ENCODE data around the gene NOXA1. TPM values are rescaled to one million over a fixed set of nuclear protein-coding genes. Genes with fewer than 3 reads are reported as not detected.

NOXA1 gene
- total and polyA plus RNA-seq, 2 of the 8 experiments (the other 6 are each of a cell fraction or from before 2014, with no cell fraction given): 0.34 to 0.91 TPM

GRCh38 chr9:137409515-137409914 lies 13.7 kb upstream of the NOXA1 start:
- Histone ChIP-seq H3K9ac (replicated peaks in 1 of 4; ENCODE audit: extremely low read depth in 1 of 4, low read depth in 3 of 4, low read length in 3 of 4) (no peak overlapping the region), H3K36me3 (ENCODE audit: control insufficient read depth in 2 of 4, insufficient read depth in 4 of 4, low read length in 3 of 4) (no peaks in the 10 kb centered on the region), H2AK5ac (ENCODE audit: low read depth, low read length) (no peak overlapping the region), H2BK12ac (ENCODE audit: low read depth, low read length) (no peak overlapping the region), H4K20me1 (replicated peaks in 1 of 2; ENCODE audit: control insufficient read depth in 1 of 2, insufficient read depth in 2 of 2, low read length in 2 of 2) (peaks cover 3 to 4% of the 10 kb centered on the region in 2 experiments), H4K8ac (ENCODE audit: extremely low read depth, insufficient read depth, low read length) (no peak overlapping the region), H4K91ac (replicated peaks; ENCODE audit: insufficient read length, low read length) (no peak overlapping the region), H3K27me3 (replicated peaks in 1 of 4; ENCODE audit: control insufficient read depth in 3 of 4, extremely low read depth in 1 of 4, insufficient read depth in 3 of 4, low read length in 3 of 4) (peaks cover 0 to 3% (median under 1%) of the 10 kb centered on the region in 4 experiments; a peak in 2 of 7 replicates), H4K5ac (ENCODE audit: insufficient read length, low read depth, low read length) (no peak overlapping the region), H3K4me3 (ENCODE audit: extremely low read depth in 1 of 4, insufficient read depth in 2 of 4, low read depth in 3 of 4, low read length in 4 of 4) (no peak overlapping the region), H3K23ac (ENCODE audit: insufficient read length) (no peak overlapping the region), H3K27ac (ENCODE audit: low read depth, low read length) (no peak overlapping the region), H3K23me2 (ENCODE audit: low read depth, low read length) (peaks cover 6% of the 10 kb centered on the region; the same call in 1 of the 2 replicates), H3K14ac (ENCODE audit: insufficient read length) (no peak overlapping the region), H3K4me1 (replicated peaks in 1 of 4; ENCODE audit: control insufficient read depth in 3 of 4, insufficient read depth in 4 of 4, low read length in 3 of 4) (peaks cover 0 to 8% (median 2%) of the 10 kb centered on the region in 4 experiments; a peak in 6 of 7 replicates), H2BK20ac (ENCODE audit: low read length) (no peak overlapping the region), H3K79me2 (ENCODE audit: control insufficient read depth in 1 of 2, insufficient read depth in 2 of 2, low read length in 2 of 2) (no peaks in the 10 kb centered on the region), H3K56ac (replicated peaks; ENCODE audit: insufficient read length, low read depth, low read length) (no peak overlapping the region), H3K4me2 (ENCODE audit: insufficient read depth in 1 of 2, low read depth in 2 of 2, low read length in 2 of 2) (no peak overlapping the region), H3K18ac (ENCODE audit: extremely low read depth, low read length) (no peak overlapping the region), H3K9me3 (ENCODE audit: insufficient read depth in 2 of 2, low read depth in 1 of 2, low read length in 1 of 2) (no peaks in the 10 kb centered on the region), H2AFZ (ENCODE audit: low read length) (no peak overlapping the region), H2BK15ac (ENCODE audit: low read length) (no peak overlapping the region), H3K79me1 (ENCODE audit: low read depth, low read length) (peaks cover 6% of the 10 kb centered on the region; the same call in 1 of the 2 replicates), H2BK5ac (ENCODE audit: low read depth, low read length) (no peak overlapping the region), H3K4ac (replicated peaks; ENCODE audit: insufficient read length, low read depth, low read length) (no peak overlapping the region), H2BK120ac (replicated peaks; ENCODE audit: low read depth, low read length) (no peak overlapping the region)
- no peak for FAIRE-seq
- WGBS, 2 experiments (ENCODE audit: extremely low coverage in 1 of 2, insufficient coverage in 1 of 2, insufficient read length in 1 of 2, insufficient replicate concordance in 2 of 2, low coverage in 1 of 2, low lambda C conversion rate in 2 of 2, missing lambda C conversion rate in 1 of 2): 89% methylated on average over 11 of the region's 11 CpGs; no CpG with 5 or more reads in 1 of the 2 experiments
- CTCF ChIA-PET (ENCODE audit: partially characterized antibody): interaction anchor here (0.8 to 2.4 kb wide), 3 partner anchors 35 to 122 kb away, joined by 4 to 12 read pairs (median 5); partner anchors contain the start of gene NRARP
- POLR2A ChIA-PET (ENCODE audit: partially characterized antibody): interaction anchor here (1.3 kb wide), 1 partner anchor 169 kb away, joined by 4 read pairs; the partner anchor contains the start of gene TUBB4B
- DNase-seq (ENCODE audit: low read depth in 1 of 2, low spot score in 2 of 2): no peak
- no peak for TF ChIP-seq YY1 (IDR thresholded peaks at IDR 0.05; ENCODE audit: low read depth, low read length)
- TF ChIP-seq, protein P1, sequence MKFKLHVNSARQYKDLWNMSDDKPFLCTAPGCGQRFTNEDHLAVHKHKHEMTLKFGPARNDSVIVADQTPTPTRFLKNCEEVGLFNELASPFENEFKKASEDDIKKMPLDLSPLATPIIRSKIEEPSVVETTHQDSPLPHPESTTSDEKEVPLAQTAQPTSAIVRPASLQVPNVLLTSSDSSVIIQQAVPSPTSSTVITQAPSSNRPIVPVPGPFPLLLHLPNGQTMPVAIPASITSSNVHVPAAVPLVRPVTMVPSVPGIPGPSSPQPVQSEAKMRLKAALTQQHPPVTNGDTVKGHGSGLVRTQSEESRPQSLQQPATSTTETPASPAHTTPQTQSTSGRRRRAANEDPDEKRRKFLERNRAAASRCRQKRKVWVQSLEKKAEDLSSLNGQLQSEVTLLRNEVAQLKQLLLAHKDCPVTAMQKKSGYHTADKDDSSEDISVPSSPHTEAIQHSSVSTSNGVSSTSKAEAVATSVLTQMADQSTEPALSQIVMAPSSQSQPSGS (IDR thresholded peaks at IDR 0.05; ENCODE audit: low read length): no peak
- no peak for TF ChIP-seq CEBPB (IDR thresholded peaks at IDR 0.05; ENCODE audit: low read depth, low read length)
- no peak for TF ChIP-seq RBBP5 (IDR thresholded peaks at IDR 0.05; ENCODE audit: borderline replicate concordance, low read depth, low read length)
- TF ChIP-seq, protein P2, sequence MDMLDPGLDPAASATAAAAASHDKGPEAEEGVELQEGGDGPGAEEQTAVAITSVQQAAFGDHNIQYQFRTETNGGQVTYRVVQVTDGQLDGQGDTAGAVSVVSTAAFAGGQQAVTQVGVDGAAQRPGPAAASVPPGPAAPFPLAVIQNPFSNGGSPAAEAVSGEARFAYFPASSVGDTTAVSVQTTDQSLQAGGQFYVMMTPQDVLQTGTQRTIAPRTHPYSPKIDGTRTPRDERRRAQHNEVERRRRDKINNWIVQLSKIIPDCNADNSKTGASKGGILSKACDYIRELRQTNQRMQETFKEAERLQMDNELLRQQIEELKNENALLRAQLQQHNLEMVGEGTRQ (IDR thresholded peaks at IDR 0.05; ENCODE audit: low read length): no peak
- TF ChIP-seq SP1 (IDR thresholded peaks at IDR 0.05; ENCODE audit: low read depth, low read length): no peak
- TF ChIP-seq, protein P3, sequence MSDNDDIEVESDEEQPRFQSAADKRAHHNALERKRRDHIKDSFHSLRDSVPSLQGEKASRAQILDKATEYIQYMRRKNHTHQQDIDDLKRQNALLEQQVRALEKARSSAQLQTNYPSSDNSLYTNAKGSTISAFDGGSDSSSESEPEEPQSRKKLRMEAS (IDR thresholded peaks at IDR 0.05): no peak
- no peak for TF ChIP-seq NANOG (IDR thresholded peaks at IDR 0.05; ENCODE audit: insufficient read depth, low read depth, low read length, poor library complexity, severe bottlenecking)
- no peak for TF ChIP-seq HDAC6 (IDR thresholded peaks at IDR 0.05; ENCODE audit: low read depth, low read length)
- TF ChIP-seq CHD1 (IDR thresholded peaks at IDR 0.05; ENCODE audit: low read depth, low read length): no peak
